Fibroblast of villous mesenchyme (primary cell): ENCODE measurements around the gene NPAS2. TPM values are rescaled to one million over a fixed set of nuclear protein-coding genes. Genes with fewer than 3 reads are reported as not detected.

Source experiments
- DNase-seq: peaks from one replicate; pipeline ENCODE4 v3.0.0-alpha.2; 2010; ENCODE audit warnings: low read depth
- H3K4me3 ChIP-seq: 2 replicates; pipeline ENCODE4 v1.5.1; 2011; ENCODE audit warnings: low read depth, mild to moderate bottlenecking, low read length
- total RNA-seq: library from RNA; depleted of rRNA; stranded (reverse); fragments of >200 nt; gene quantifications from 2 replicates; pipeline ENCODE4 v1.2.3, GENCODE V29; 2012
- TF ChIP-seq, protein P1 (sequence below): IDR thresholded peaks from 2 replicates; pipeline ENCODE4 v1.5.1; 2012; ENCODE audit warnings: low read depth, mild to moderate bottlenecking, low read length; ENCODE audit not compliant: insufficient read depth

Gene NPAS2
- total RNA-seq, 1 donor, result 17.3 TPM

DNA sequence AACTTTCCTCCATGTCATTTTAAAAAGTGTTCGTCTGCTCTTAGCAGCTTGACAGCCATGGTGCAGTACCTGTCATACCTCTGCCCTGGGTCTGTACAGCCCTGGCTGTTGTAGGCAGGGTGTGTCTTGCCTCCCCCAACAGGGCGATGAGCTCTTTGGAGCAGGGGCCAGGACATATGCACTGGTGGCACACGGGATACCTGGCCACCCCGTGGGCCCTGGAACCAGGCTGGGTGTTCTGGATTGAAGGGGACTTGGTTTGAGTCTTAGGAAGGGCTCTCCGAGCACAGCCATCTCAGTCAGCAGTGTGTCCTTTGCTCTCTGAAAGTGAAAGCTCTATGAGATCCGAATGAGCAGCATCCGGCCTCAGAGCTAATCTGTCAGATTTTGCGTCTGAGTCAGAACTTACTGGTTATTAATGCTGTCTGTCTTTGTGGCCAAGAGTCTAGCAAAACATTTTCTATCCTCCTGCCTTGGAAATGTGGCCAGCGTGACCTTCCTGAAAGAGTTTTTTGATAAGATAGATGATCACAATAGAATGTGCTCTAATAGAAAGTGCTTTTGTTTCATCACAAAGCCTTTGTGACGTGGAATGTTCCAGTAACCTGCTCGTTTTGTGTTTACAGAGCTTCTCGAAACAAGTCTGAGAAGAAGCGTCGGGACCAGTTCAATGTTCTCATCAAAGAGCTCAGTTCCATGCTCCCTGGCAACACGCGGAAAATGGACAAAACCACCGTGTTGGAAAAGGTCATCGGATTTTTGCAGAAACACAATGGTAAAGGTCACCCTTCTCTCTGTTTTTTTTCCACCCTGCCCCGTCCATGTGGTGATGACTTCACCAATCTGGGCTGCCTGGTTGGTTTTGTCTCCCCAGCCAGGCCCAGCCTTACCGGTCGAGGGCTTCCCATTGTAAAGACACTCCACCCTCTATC is 104.8 kb downstream of the NPAS2 start:
- H3K4me3 ChIP-seq, result peak overlapping the region; percentile 42
- TF ChIP-seq, protein P1, sequence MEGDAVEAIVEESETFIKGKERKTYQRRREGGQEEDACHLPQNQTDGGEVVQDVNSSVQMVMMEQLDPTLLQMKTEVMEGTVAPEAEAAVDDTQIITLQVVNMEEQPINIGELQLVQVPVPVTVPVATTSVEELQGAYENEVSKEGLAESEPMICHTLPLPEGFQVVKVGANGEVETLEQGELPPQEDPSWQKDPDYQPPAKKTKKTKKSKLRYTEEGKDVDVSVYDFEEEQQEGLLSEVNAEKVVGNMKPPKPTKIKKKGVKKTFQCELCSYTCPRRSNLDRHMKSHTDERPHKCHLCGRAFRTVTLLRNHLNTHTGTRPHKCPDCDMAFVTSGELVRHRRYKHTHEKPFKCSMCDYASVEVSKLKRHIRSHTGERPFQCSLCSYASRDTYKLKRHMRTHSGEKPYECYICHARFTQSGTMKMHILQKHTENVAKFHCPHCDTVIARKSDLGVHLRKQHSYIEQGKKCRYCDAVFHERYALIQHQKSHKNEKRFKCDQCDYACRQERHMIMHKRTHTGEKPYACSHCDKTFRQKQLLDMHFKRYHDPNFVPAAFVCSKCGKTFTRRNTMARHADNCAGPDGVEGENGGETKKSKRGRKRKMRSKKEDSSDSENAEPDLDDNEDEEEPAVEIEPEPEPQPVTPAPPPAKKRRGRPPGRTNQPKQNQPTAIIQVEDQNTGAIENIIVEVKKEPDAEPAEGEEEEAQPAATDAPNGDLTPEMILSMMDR, result no peak
- DNase-seq, result peak; percentile 78

DNA sequence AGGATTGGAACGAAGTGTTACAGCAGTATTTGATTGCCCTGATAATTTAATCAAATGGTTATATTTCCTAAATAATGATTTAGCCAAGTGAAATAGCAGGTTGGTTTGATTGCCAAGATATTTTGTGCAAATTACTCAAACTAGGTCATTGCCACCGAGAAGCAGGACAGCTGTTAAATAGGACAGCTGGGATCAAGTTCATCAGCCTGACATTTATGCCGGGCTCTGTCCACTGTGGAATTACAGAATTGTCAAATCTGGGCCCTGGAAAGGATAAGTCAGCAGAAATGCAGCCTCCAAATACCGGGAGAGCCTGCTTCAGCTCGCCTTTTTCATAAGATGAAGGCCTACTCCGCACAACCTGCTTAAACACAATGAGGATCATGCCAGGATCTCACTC is 108.3 kb downstream of the NPAS2 start:
- H3K4me3 ChIP-seq, result no peak overlapping the region
- TF ChIP-seq, protein P1, result no peak
- no peak for DNase-seq

DNA sequence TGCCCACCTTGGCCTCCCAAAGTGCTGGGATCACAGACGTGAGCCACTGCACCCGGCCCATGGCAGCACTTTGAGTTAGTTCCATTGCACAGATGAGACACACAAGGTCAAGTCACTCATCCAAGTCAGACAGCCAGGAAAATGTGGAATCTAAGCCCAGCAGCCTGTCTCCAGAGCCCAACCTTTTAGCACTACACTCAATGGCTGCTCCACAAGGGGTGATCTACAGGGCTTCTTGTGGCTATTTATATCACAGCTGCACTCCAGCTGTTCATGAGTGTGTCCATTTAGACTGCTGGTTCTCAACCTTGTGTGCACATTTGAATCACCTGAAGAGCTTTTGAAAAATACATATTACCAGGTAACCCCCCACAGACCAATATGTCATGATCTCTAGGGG is 109.2 kb downstream of the NPAS2 start:
- TF ChIP-seq, protein P1, result no peak
- H3K4me3 ChIP-seq, result no peak overlapping the region
- DNase-seq, result no peak

DNA sequence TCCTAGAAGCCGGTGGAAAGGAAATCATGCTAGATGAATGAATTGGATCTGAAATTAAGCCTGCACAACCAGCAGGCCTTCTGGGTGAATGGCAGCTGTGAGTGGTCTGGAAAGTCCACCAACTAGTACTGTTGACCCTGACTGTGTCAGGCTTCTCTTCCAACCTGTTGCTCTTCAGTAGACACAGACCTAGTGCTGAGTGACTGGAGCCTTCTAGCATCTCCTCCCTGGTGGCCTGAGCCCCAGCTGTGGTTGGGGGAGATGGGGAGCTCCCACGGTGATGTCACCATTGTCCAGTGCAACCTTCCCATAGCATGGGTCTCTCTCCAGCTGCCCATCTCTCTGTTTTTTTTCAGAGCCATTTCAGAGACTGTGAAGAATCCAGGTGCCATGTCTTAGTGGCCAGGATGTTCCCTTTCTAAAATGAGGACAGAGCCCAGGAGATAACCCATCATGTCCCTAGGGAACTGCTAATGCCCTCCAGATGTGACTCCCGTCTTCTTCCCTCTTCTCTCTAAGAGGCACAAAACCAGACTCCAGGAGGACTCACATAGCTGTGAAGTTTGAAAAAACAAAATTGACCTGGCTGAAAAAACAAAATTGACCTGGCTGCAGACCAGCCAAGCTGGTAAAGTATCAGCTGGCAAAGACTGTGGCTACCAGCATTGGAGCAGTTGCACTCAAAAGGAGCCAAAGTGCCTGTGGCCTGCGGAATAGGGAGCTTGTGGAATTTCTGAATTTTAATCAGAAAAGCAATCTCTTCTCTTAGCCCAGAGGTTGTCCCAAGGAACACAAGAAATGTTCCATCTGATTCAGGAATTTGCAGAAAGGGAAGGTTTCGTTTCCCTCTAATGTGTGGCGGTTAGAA is 114.8 kb downstream of the NPAS2 start:
- DNase-seq, result no peak
- TF ChIP-seq, protein P1, result no peak
- no peak overlapping the region for H3K4me3 ChIP-seq

DNA sequence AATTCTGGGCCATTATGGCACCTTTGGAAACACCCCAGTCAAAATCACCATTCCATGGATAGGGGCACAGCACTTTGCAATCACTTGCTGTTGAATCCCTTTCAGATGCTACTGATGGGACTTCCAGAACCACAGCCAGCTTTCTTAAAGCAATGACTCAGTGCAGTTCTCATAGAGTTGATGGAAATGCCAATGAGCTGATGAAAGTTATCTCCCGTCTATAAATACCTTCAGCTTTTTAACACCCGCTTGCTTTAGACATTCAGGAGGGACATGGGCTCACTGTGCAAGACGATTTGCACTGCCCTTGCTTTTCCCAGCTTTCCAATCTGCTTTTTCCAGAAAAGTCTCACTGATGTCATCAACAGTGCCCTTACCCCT is 115.4 kb downstream of the NPAS2 start:
- H3K4me3 ChIP-seq, result no peak overlapping the region
- DNase-seq, result peak; percentile 40
- TF ChIP-seq, protein P1, result no peak

DNA sequence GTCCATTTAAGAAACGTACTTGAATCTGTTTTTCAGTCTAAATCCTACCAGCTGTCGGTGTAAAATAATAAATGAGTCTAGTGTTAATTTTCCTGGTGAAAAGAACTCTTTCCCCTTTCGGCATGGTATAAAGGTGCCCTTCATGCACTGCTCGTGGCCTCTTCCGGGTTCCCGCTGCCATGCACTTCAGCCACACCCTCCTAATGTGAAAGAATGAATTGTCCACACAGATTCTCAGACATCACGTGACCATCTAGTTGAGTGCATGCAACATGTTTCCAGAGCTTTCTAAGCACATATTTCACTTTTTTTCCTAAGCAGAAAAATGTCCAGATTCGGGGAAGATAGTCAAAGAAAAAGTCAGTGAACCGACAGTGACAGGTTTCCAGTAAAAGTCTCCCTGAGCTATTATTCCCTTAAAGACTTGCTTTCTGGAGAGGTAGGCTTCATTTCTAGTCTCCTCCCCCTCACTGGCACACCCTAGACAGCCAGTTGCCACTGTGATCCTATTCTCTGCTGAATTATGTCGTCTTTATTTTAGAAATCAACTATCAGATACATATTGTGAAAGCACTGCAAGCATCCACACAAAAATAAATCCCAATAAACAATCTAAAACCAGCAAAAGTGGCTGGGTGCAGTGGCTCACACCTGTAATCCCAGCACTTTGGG is 116.3 kb downstream of the NPAS2 start:
- TF ChIP-seq, protein P1, result no peak
- no peak for DNase-seq
- no peak overlapping the region for H3K4me3 ChIP-seq
